Ovary (tissue), 3 donors: ENCODE data around the gene FRMD4A.
"Not testable (repeated sequence)": the region's sequence is repeated elsewhere in the genome, so short reads cannot be mapped to it uniquely, and the experiment has no call there.

Experiments
- CTCF ChIP-seq, 3 donors: fragments of 450-650 bp in 2 of 3; fragments of 200-600 bp in 1 of 3; IDR thresholded peaks; one replicate each; pipeline versions ENCODE4 v1.5.1 to v1.8.0; 2016 to 2022; ENCODE audit warnings: antibody characterized with exemption in 3 of 3, mild to moderate bottlenecking in 1 of 3
- EP300 ChIP-seq: sonication (generic); formaldehyde crosslinking; IDR thresholded peaks from one replicate; pipeline ENCODE4 v1.6.1; 2017; ENCODE audit warnings: antibody characterized with exemption
- POLR2A ChIP-seq: fragments of 450-650 bp; IDR thresholded peaks from one replicate; pipeline ENCODE4 v1.6.1; 2017; ENCODE audit warnings: antibody characterized with exemption, mild to moderate bottlenecking, moderate library complexity
- donor health status: DM: no; HTN: no; CAD: no.

DNA sequence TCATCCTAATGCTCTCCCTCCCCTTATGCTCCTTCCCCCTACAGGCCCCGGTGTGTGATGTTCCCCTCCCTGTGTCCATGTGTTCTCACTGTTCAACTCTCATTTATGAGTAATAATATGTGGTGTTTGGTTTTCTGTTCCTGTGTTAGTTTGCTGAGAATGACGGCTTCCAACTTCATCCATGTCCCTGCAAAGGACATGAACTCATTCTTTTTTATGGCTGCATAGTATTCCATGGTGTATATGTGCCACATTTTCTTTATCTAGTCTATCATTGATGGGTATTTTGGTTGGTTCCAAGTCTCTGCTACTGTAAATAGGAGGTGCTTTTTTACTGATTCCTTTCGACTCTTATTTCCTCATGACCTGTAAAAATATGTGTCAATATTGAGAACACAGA is 92.1 kb downstream of the FRMD4A start:
- not testable (repeated sequence) for TF ChIP-seq CTCF (IDR thresholded peaks at IDR 0.05); POLR2A; EP300
